SU-DHL-6 (cell line): Measurements from ENCODE around the gene ZFP14.

ENCODE experiments used
- H2AFZ ChIP-seq: fragments of 200-600 bp; sonication (generic); 2 replicates; pipeline ENCODE4 v1.6.1; 2014; ENCODE audit warnings: low read depth, mild to moderate bottlenecking, moderate library complexity, mixed read lengths, antibody characterized with exemption, low read length; ENCODE audit not compliant: severe bottlenecking
- H3F3A ChIP-seq: fragments of 200-600 bp; shearing (Covaris generic); 2 replicates; pipeline ENCODE4 v1.6.0; 2016; ENCODE audit warnings: antibody characterized with exemption, mild to moderate bottlenecking; ENCODE audit not compliant: insufficient read depth
- H3K27ac ChIP-seq: fragments of 200-600 bp; sonication (generic); 2 replicates; pipeline ENCODE4 v1.5.1; 2016; ENCODE audit warnings: low read depth, mild to moderate bottlenecking, low read length, moderate library complexity, mixed read lengths
- H3K27me3 ChIP-seq: fragments of 200-600 bp; sonication (generic), shearing (Covaris generic); 2 replicates; pipeline ENCODE4 v1.6.0; 2014; ENCODE audit warnings: mild to moderate bottlenecking, low read length
- H3K36me3 ChIP-seq: fragments of 200-600 bp; sonication (generic); 2 replicates; pipeline ENCODE4 v1.6.1; 2014; ENCODE audit warnings: mild to moderate bottlenecking, low read length, mixed read lengths
- H3K4me2 ChIP-seq: fragments of 300-600, 200-600 bp; shearing (Covaris generic), sonication (generic); 2 replicates; pipeline ENCODE4 v1.6.0; 2014; ENCODE audit warnings: low read length, low read depth, mild to moderate bottlenecking; ENCODE audit not compliant: poor library complexity, severe bottlenecking
- H3K4me3 ChIP-seq: fragments of 200-600 bp; sonication (generic); 2 replicates; pipeline ENCODE4 v1.5.1; 2014; ENCODE audit warnings: antibody characterized with exemption, low read length, mild to moderate bottlenecking, mixed read lengths; ENCODE audit not compliant: insufficient read depth, poor library complexity, severe bottlenecking
- H3K79me2 ChIP-seq: fragments of 200-600 bp; sonication (generic); 2 replicates; pipeline ENCODE4 v1.6.1; 2014; ENCODE audit warnings: mild to moderate bottlenecking, low read length, moderate library complexity; ENCODE audit not compliant: insufficient read depth
- H3K9ac ChIP-seq: fragments of 200-600 bp; sonication (generic); 2 replicates; pipeline ENCODE4 v1.7.0; 2014; ENCODE audit warnings: mild to moderate bottlenecking, low read length
- H3K9me2 ChIP-seq: fragments of 200-600 bp; sonication (generic); replicated peaks from 2 replicates; pipeline ENCODE4 v1.6.1; 2014; ENCODE audit warnings: low read length; ENCODE audit not compliant: insufficient read depth
- H3K9me3 ChIP-seq: fragments of 200-600 bp; sonication (generic); 2 replicates; pipeline ENCODE4 v1.6.1; 2014; ENCODE audit warnings: low read length, mixed read lengths; ENCODE audit not compliant: insufficient read depth
- H4K20me1 ChIP-seq: fragments of 200-600 bp; sonication (generic); 2 replicates; pipeline ENCODE4 v1.6.1; 2014; ENCODE audit warnings: low read depth, mild to moderate bottlenecking, antibody characterized with exemption, low read length, moderate library complexity, mixed read lengths
- CTCF ChIP-seq: fragments of 200-600 bp; sonication (generic); IDR thresholded peaks from one replicate; pipeline ENCODE4 v1.5.1; 2017; ENCODE audit warnings: antibody characterized with exemption, mild to moderate bottlenecking, low read length, moderate library complexity; ENCODE audit not compliant: insufficient read depth, poor library complexity, severe bottlenecking
- EZH2phosphoT487 ChIP-seq: fragments of 200-600 bp; sonication (generic), shearing (Covaris generic); conservative IDR thresholded peaks from 2 replicates; pipeline ENCODE4 v1.6.1; 2018; ENCODE audit warnings: mild to moderate bottlenecking, antibody characterized with exemption, low read length, moderate library complexity, mixed read lengths

The ZFP14 gene

GRCh38 chr19:36401475-36401874, 22.5 kb upstream of the ZFP14 start:
- no peaks in the 10 kb centered on the region for H3K9me2 ChIP-seq
- peak overlapping the region; percentile 9 for H3K4me2 ChIP-seq
- H3K4me3 ChIP-seq, result no peak overlapping the region
- no peaks in the 10 kb centered on the region; the same call in 1 of the 2 replicates for H3F3A ChIP-seq
- H3K9ac ChIP-seq, result no peak overlapping the region
- H3K36me3 ChIP-seq, result peaks cover 63% of the 10 kb centered on the region
- no peaks in the 10 kb centered on the region for H3K9me3 ChIP-seq
- H2AFZ ChIP-seq, result no peak overlapping the region
- no peaks in the 10 kb centered on the region for H3K79me2 ChIP-seq
- no peaks in the 10 kb centered on the region for H4K20me1 ChIP-seq
- H3K27me3 ChIP-seq, result no peaks in the 10 kb centered on the region
- peak overlapping the region; percentile 20 for H3K27ac ChIP-seq
- TF ChIP-seq EZH2phosphoT487 (no peak), CTCF (no peak)

GRCh38 chr19:36398571-36398970, 19.6 kb upstream of the ZFP14 start:
- no peak overlapping the region for H3K4me3 ChIP-seq
- H3K9me3 ChIP-seq, result peaks cover 19% of the 10 kb centered on the region; the same call in 1 of the 2 replicates
- H4K20me1 ChIP-seq, result no peaks in the 10 kb centered on the region
- no peak overlapping the region for H2AFZ ChIP-seq
- no peaks in the 10 kb centered on the region for H3K9me2 ChIP-seq
- H3K79me2 ChIP-seq, result no peaks in the 10 kb centered on the region
- no peaks in the 10 kb centered on the region for H3K27me3 ChIP-seq
- peaks cover 72% of the 10 kb centered on the region for H3K36me3 ChIP-seq
- no peak overlapping the region for H3K9ac ChIP-seq
- TF ChIP-seq CTCF, result no peak
- no peak for TF ChIP-seq EZH2phosphoT487
- no peak overlapping the region for H3K4me2 ChIP-seq
- no peak overlapping the region for H3K27ac ChIP-seq
- H3F3A ChIP-seq, result no peaks in the 10 kb centered on the region; the same call in 1 of the 2 replicates

GRCh38 chr19:36392916-36393673, 14.1 kb upstream of the ZFP14 start:
- no peak overlapping the region for H3K4me3 ChIP-seq
- H3K9me2 ChIP-seq, result no peaks in the 10 kb centered on the region
- no peaks in the 10 kb centered on the region for H4K20me1 ChIP-seq
- TF ChIP-seq EZH2phosphoT487 (no peak), CTCF (no peak)
- no peak overlapping the region for H3K27ac ChIP-seq
- no peaks in the 10 kb centered on the region for H3K27me3 ChIP-seq
- peaks cover 36% of the 10 kb centered on the region for H3K9me3 ChIP-seq
- H2AFZ ChIP-seq, result no peak overlapping the region
- H3K36me3 ChIP-seq, result peaks cover 58% of the 10 kb centered on the region
- no peaks in the 10 kb centered on the region for H3K79me2 ChIP-seq
- H3F3A ChIP-seq, result peaks cover 2% of the 10 kb centered on the region; the same call in 1 of the 2 replicates
- H3K4me2 ChIP-seq, result no peak overlapping the region
- no peak overlapping the region for H3K9ac ChIP-seq
